ENCODE results near the gene PLEKHA4. TPM values are rescaled to one million over a fixed set of nuclear protein-coding genes. Genes with fewer than 3 reads are reported as not detected.
"Not testable (repeated sequence)": the region's sequence is repeated elsewhere in the genome, so short reads cannot be mapped to it uniquely, and the experiment has no call there.

The PLEKHA4 gene, protein sequence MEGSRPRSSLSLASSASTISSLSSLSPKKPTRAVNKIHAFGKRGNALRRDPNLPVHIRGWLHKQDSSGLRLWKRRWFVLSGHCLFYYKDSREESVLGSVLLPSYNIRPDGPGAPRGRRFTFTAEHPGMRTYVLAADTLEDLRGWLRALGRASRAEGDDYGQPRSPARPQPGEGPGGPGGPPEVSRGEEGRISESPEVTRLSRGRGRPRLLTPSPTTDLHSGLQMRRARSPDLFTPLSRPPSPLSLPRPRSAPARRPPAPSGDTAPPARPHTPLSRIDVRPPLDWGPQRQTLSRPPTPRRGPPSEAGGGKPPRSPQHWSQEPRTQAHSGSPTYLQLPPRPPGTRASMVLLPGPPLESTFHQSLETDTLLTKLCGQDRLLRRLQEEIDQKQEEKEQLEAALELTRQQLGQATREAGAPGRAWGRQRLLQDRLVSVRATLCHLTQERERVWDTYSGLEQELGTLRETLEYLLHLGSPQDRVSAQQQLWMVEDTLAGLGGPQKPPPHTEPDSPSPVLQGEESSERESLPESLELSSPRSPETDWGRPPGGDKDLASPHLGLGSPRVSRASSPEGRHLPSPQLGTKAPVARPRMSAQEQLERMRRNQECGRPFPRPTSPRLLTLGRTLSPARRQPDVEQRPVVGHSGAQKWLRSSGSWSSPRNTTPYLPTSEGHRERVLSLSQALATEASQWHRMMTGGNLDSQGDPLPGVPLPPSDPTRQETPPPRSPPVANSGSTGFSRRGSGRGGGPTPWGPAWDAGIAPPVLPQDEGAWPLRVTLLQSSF
- total RNA-seq, result 10 to 100 TPM in 1 of 2 donors, 1 to 10 TPM in 1; 9.1 to 20.3 TPM

DNA sequence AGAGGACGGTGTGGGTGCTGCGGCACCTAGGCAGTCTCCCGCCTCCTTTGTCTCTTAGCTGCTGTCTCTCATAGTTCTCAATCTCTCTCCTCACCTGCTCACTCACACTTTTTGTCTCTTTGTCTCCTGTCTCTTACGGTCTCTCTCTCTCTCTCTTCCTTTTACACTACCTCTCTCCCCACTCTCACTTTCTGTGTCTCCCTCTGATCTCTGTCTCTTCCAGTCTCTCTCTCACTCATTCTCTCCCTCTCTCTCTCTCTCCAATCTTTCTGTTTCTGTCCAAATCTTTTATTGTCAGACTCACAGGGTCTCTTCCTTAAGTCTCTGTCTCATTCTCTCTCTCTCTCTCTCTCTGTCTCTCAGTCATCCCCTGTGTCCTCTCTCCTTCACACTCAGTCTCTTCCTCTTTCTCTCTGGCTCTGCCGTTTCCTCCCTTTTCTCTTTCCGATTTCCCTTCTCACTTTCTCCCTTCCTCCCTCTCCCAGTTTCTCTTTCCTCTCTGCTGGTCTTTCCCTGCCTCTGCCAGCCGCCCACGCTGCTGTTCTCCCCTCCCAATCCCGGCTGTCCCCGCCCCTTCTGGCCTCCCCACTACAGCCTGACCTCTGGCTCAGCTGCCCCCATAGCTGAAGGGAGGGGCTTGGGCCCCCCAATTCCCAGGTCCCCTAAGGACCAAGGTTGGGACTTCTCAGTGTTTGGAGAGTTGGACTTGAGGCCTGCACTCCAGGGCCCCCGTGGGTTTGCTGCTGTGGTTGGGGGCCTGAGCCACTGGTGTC lies at the start of gene PLEKHA4:
Gene PLEKHA4 (minus strand): TSS at position 504 of the 773 bp plus-strand sequence. CDS start 997 bp downstream, outside the sequence.
- ATAC-seq, result no peak
- Mint-ChIP-seq H3K36me3 (peaks cover 12 to 13% of the 10 kb centered on the region in 2 donors), H3K27ac (peak within 1 kb of the TSS; percentile 7 to 11), H3K9me3 (no peaks in the 10 kb centered on the region)
- DNase-seq (ENCODE audit: low spot score in 2 of 2), result no peak

DNA sequence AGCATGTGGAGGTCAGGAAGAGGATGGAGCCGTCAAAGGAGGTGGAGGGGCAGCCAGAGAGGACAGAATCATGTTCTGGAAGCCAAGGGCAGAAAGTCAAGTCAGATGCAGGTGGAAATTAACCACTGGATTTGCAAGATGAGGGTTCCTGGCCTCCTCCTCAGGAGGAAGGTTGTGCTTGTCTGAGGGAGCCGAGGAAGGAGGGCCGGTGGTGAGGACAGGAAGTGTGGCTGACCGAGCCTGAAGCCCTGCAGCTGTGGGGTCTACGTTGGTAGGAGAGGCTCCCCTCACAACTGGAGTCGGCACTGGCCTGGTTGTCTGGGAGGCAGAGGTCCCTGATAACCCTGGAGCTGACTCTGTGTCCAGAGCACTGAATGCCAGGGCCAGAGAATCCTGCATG lies 49.7 kb upstream of the PLEKHA4 start:
- no peak for DNase-seq (ENCODE audit: low spot score in 2 of 2)
- Mint-ChIP-seq H3K27ac (peak overlapping the region in 1 of 2 donors; percentile 59), H3K9me3 (no peaks in the 10 kb centered on the region), H3K36me3 (peaks cover 6 to 22% of the 10 kb centered on the region in 2 donors)
- no peak for ATAC-seq

DNA sequence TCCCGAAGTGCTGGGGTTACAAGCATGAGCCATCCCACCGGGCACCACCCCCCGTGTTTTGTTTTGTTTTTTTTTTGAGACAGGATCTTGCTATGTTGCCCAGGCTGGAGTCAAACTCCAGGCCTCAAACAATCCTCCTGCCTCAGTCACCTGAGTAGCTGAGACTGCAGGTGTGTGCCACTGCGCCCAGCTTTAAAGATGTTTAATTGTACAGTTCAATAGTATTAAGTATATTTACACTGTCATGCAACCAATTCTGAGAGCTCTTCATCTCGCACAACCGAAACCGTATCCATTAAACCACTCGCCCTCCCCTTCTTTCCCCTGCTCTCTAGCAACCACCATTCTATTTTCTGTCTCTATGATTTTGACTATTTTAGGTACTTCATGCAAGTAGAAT lies 47.3 kb upstream of the PLEKHA4 start:
- Mint-ChIP-seq H3K27ac (peak overlapping the region in 1 of 2 donors; percentile 0), H3K36me3 (peaks cover 6 to 27% of the 10 kb centered on the region in 2 donors), H3K9me3 (no peaks in the 10 kb centered on the region)
- no peak for DNase-seq (ENCODE audit: low spot score in 2 of 2)
- no peak for ATAC-seq

- DNase-seq (ENCODE audit: low spot score in 2 of 2) (no peak), ATAC-seq (no peak)
- H3K27ac Mint-ChIP-seq, result peak overlapping the region in 1 of 2 donors; percentile 77
- peaks cover 6 to 27% of the 10 kb centered on the region in 2 donors for H3K36me3 Mint-ChIP-seq
- H3K9me3 Mint-ChIP-seq, result no peaks in the 10 kb centered on the region
Measured at GRCh38 chr19:48914181-48914580, 45.8 kb upstream of the PLEKHA4 start.

GRCh38 chr19:48913114-48913889 lies 44.9 kb upstream of the PLEKHA4 start:
- H3K27ac Mint-ChIP-seq, result peak overlapping the region in 1 of 2 donors; percentile 14
- H3K36me3 Mint-ChIP-seq, result peaks cover 6 to 21% of the 10 kb centered on the region in 2 donors
- peak in 1 of 2 donors; percentile 30 for DNase-seq (ENCODE audit: low spot score in 2 of 2)
- peak; percentile 18 to 77 for ATAC-seq
- H3K9me3 Mint-ChIP-seq, result no peaks in the 10 kb centered on the region

GRCh38 chr19:48910803-48911202 lies 42.4 kb upstream of the PLEKHA4 start:
- peaks cover 6 to 37% of the 10 kb centered on the region in 2 donors for H3K36me3 Mint-ChIP-seq
- no peak overlapping the region for H3K27ac Mint-ChIP-seq
- no peaks in the 10 kb centered on the region for H3K9me3 Mint-ChIP-seq
- DNase-seq (ENCODE audit: low spot score in 2 of 2) (no peak), ATAC-seq (no peak)

DNA sequence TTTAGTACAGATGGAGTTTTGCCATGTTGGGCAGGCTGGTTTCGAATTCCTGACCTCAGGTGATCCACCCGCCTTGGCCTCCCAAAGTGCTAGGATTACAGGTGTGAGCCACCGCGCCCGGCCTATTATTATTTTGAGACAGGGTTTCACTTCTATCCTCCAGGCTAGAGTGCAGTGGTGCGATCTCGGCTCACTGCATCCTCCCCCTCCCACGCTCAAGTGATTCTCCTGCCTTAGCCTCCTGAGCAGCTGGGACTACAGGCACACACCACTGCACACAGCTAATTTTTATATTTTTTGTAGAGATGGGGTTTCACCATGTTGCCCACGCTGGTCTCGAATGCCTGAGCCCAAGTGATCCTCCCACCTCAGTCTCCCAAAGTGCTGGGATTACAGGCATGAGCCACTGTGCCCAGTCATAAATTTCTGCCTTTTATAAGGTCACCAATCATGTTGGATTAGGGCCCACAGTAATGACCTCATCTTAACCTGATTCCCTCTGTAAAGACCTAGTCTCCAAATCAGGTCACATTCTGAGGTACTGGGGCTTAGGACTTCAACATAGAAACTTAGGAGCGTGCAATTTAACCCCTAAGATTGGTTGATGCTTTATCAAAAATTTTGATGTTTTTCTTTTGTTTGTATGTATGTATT lies 41.1 kb upstream of the PLEKHA4 start:
- not testable (repeated sequence) for H3K27ac Mint-ChIP-seq; ATAC-seq; DNase-seq (ENCODE audit: low spot score in 2 of 2); H3K9me3 Mint-ChIP-seq
- peaks cover 10 to 37% of the 10 kb centered on the region in 2 donors for H3K36me3 Mint-ChIP-seq

- peaks cover 6 to 25% of the 10 kb centered on the region in 2 donors for H3K36me3 Mint-ChIP-seq
- peak overlapping the region in 1 of 2 donors; percentile 30 for H3K27ac Mint-ChIP-seq
- DNase-seq (ENCODE audit: low spot score in 2 of 2) (no peak), ATAC-seq (no peak)
- peaks cover 0 to under 1% of the 10 kb centered on the region in 2 donors for H3K9me3 Mint-ChIP-seq
Measured at GRCh38 chr19:48907671-48908070, 39.3 kb upstream of the PLEKHA4 start.

GRCh38 chr19:48906324-48906723 lies 37.9 kb upstream of the PLEKHA4 start:
- ATAC-seq, result no peak
- peaks cover 0 to 4% of the 10 kb centered on the region in 2 donors for H3K9me3 Mint-ChIP-seq
- DNase-seq (ENCODE audit: low spot score in 2 of 2), result no peak
- H3K36me3 Mint-ChIP-seq, result peaks cover 6 to 28% of the 10 kb centered on the region in 2 donors
- no peak overlapping the region for H3K27ac Mint-ChIP-seq

DNA sequence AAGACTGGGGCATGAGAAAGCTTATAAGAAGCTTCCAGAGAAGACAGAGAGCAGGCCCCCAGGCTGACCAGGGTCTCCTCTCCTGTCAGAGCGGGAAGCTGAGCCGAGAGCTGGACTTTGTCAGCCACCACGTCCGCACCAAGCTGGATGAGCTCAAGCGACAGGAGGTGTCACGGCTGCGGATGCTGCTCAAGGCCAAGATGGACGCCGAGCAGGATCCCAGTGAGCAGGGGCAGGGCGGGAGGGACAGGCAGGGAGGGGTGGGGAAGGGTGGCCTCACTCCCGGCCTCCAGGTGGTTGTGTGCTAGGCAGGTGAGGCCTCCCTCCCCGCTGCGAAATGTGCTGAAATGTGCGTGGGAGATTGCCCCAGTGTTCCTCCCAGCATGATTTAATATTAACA lies 37.2 kb upstream of the PLEKHA4 start:
- peaks cover 0 to 4% of the 10 kb centered on the region in 2 donors for H3K9me3 Mint-ChIP-seq
- no peak for DNase-seq (ENCODE audit: low spot score in 2 of 2)
- H3K36me3 Mint-ChIP-seq, result peaks cover 9 to 32% of the 10 kb centered on the region in 2 donors
- no peak overlapping the region for H3K27ac Mint-ChIP-seq
- ATAC-seq, result no peak

DNA sequence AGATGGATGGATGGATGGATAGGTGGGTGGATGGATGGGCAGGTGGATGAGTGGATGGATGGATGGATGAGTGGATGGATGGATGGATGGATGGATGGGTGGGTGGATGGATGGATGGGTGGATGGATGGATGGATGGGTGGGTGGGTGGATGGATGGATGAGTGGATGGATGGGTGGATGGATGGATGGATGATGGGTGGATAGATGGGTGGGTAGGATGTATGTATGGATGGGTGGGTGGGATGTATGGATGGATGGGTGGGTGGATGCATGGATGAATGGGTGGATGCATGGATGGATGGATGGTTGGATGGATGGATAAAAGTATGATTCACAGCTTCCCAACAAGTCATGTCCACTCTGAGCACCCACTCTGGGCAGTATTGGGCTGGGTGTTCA lies 35.4 kb upstream of the PLEKHA4 start:
- ATAC-seq; H3K9me3 Mint-ChIP-seq; DNase-seq (ENCODE audit: low spot score in 2 of 2); H3K27ac Mint-ChIP-seq: not testable (repeated sequence)
- peaks cover 16 to 38% of the 10 kb centered on the region in 2 donors for H3K36me3 Mint-ChIP-seq

- peaks cover 16 to 33% of the 10 kb centered on the region in 2 donors for H3K36me3 Mint-ChIP-seq
- H3K9me3 Mint-ChIP-seq; DNase-seq (ENCODE audit: low spot score in 2 of 2); ATAC-seq: not testable (repeated sequence)
- peak overlapping the region; percentile 86 to 97 for H3K27ac Mint-ChIP-seq
Measured at GRCh38 chr19:48902291-48902690, 33.9 kb upstream of the PLEKHA4 start.

GRCh38 chr19:48900477-48901406 lies 32.3 kb upstream of the PLEKHA4 start:
- ATAC-seq (no peak), DNase-seq (ENCODE audit: low spot score in 2 of 2) (no peak)
- peaks cover 16 to 21% of the 10 kb centered on the region in 2 donors for H3K36me3 Mint-ChIP-seq
- peaks cover 0 to 4% of the 10 kb centered on the region in 2 donors for H3K9me3 Mint-ChIP-seq
- H3K27ac Mint-ChIP-seq, result peak overlapping the region; percentile 97 to 99

DNA sequence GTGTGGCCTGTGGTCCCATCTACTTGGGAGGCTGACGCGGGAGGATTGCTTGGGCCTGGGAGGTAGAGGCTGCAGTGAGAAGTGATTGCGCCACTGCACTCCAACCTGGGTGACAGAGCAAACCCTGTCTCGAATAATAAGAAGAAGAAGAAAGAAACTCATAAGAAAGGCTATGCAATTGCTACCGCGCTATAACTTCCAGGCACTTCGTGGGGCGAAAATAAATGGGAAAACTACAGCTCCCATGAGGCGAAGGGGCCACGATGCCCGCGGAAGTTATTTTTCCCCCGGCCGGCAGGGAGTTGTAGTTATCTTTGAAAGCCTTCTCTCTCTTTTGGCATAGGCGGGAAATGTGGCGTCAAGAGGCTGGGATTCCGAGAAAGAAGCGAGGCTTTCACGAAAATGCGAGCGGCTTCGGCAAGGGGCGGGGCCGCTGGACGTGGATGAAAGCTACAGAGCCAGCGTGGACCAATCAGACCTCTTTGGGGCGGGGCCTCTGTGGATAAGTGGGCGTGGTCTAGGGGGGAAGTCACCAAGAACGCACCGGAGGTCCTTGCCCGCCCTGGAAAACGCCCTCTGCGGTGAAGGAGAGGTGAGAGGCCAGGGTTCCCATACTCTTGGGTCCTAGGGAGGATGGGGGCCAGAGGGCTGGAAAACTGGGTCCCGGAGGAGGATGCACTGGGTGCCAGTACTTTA lies 31.5 kb upstream of the PLEKHA4 start, which contains the start of gene NUCB1:
Gene NUCB1 (plus strand): TSS at position 532 of the 696 bp plus-strand sequence. CDS start 485 bp downstream, outside the sequence.
- H3K27ac Mint-ChIP-seq, result peak within 1 kb of the TSS; percentile 97 to 99
- H3K36me3 Mint-ChIP-seq, result peaks cover 15 to 21% of the 10 kb centered on the region in 2 donors
- DNase-seq (ENCODE audit: low spot score in 2 of 2) (peak; percentile 99 to 100), ATAC-seq (peak; percentile 94 to 97)
- H3K9me3 Mint-ChIP-seq, result peaks cover 0 to 4% of the 10 kb centered on the region in 2 donors

All from activated naive CD4-positive, alpha-beta T cell treated with anti-CD3 and anti-CD28 coated beads, Interleukin-2, amount 50 U/mL, for 72 hours (primary cell).